GM12878 (cell line): ENCODE measurements around the gene PRRT1. TPM values are rescaled to one million over a fixed set of nuclear protein-coding genes. Genes with fewer than 3 reads are reported as not detected.

Experiments used
- BMI1 ChIP-seq: fragments of 450-650 bp; IDR thresholded peaks from 2 replicates; pipeline ENCODE4 v1.6.1; 2016; ENCODE audit warnings: mild to moderate bottlenecking, moderate library complexity, borderline replicate concordance
- BRCA1 ChIP-seq: IDR thresholded peaks from 2 replicates; pipeline ENCODE4 v1.6.1; 2011; ENCODE audit warnings: low read depth, low read length, improper control_type of control experiment
- CBX3 ChIP-seq: fragments of 200-600 bp; sonication (generic); IDR thresholded peaks from 2 replicates; pipeline ENCODE4 v1.6.1; 2016; ENCODE audit warnings: low read depth, borderline replicate concordance
- CEBPB ChIP-seq, 2 experiments: fragments of 150-350 bp in 1 of 2; IDR thresholded peaks; 2 replicates each; pipeline ENCODE4 v1.6.1; 2012 to 2014; ENCODE audit warnings: low read depth in 2 of 2, low read length in 2 of 2, borderline replicate concordance in 1 of 2, inconsistent platforms in 1 of 2
- EED ChIP-seq: sonication (generic); IDR thresholded peaks from 2 replicates; pipeline ENCODE4 v1.6.1; 2016; ENCODE audit warnings: antibody characterized with exemption, low read depth
- FOS ChIP-seq: IDR thresholded peaks from 3 replicates; pipeline ENCODE4 v1.6.1; 2011; ENCODE audit warnings: borderline replicate concordance; ENCODE audit not compliant: insufficient read length; ENCODE audit errors: extremely low read depth
- IKZF1 ChIP-seq: fragments of 450-650 bp; conservative IDR thresholded peaks from 2 replicates; pipeline ENCODE4 v1.6.1; 2017; ENCODE audit warnings: antibody characterized with exemption, mild to moderate bottlenecking
- JUND ChIP-seq: IDR thresholded peaks from 2 replicates; pipeline ENCODE4 v1.6.1; 2012; ENCODE audit warnings: low read depth, mild to moderate bottlenecking, low read length, improper control_type of control experiment, moderate library complexity
- KAT2A ChIP-seq: conservative IDR thresholded peaks from 2 replicates; pipeline ENCODE4 v1.6.1; 2011; ENCODE audit warnings: low read depth, low read length; ENCODE audit not compliant: control insufficient read depth
- MEF2A ChIP-seq: IDR thresholded peaks from 2 replicates; pipeline ENCODE4 v1.6.1; 2011; ENCODE audit warnings: low read depth, mild to moderate bottlenecking, low read length, moderate library complexity; ENCODE audit not compliant: insufficient read depth
- PAX8 ChIP-seq: fragments of 450-650 bp; IDR thresholded peaks from 2 replicates; pipeline ENCODE4 v1.6.1; 2017; ENCODE audit warnings: mild to moderate bottlenecking, moderate library complexity
- SIX5 ChIP-seq: IDR thresholded peaks from 2 replicates; pipeline ENCODE4 v1.6.1; 2011; ENCODE audit warnings: mild to moderate bottlenecking, low read depth, low read length, moderate library complexity; ENCODE audit not compliant: severe bottlenecking
- SRF ChIP-seq, 2 experiments: IDR thresholded peaks; 2 replicates each; pipeline ENCODE4 v1.6.1; 2011; ENCODE audit warnings: low read depth in 2 of 2, low read length in 2 of 2, mild to moderate bottlenecking in 1 of 2, moderate library complexity in 1 of 2
- SUZ12 ChIP-seq: fragments of 200-600 bp; sonication (generic); IDR thresholded peaks from one replicate; pipeline ENCODE4 v1.6.1; 2018; ENCODE audit warnings: antibody characterized with exemption, mild to moderate bottlenecking; ENCODE audit not compliant: unreplicated experiment
- TARDBP ChIP-seq: IDR thresholded peaks from 2 replicates; pipeline ENCODE4 v1.6.1; 2016; ENCODE audit warnings: borderline replicate concordance
- ZBED1 ChIP-seq: IDR thresholded peaks from 2 replicates; pipeline ENCODE4 v1.6.1; 2016; ENCODE audit warnings: borderline replicate concordance
- polyA plus RNA-seq, 11 experiments: library from polyadenylated mRNA; depleted of rRNA in 4 of 11; unstranded in 6 of 11; stranded (reverse) in 5 of 11; fragments of >200 nt; fragmentation: Nextera tagmentation in 4 of 11; fragmentation: Illumina TruSeq in 1 of 11; extraction: Ambion mirVana in 4 of 11; extraction: Trizol in 1 of 11; gene quantifications; 1 replicate in 1 of 11; 2 replicates in 10 of 11; pipeline versions ENCODE4 v1.2.1 to v1.2.3, GENCODE V29; 2011 to 2016; ENCODE audit warnings: inconsistent platforms in 2 of 11, missing spikeins in 2 of 11, low read depth in 1 of 11
- total RNA-seq, 4 experiments: library from RNA; depleted of rRNA in 3 of 4; stranded (reverse); fragments of >200 nt in 3 of 4; fragmentation: Illumina TruSeq in 1 of 4; extraction: Trizol in 1 of 4; gene quantifications; 2 replicates each; pipeline versions ENCODE4 v1.2.1 to v1.2.3, GENCODE V29; 2013 to 2021
- TF ChIP-seq, protein P1 (sequence below): fragments of 450-650 bp; formaldehyde crosslinking; IDR thresholded peaks from 2 replicates; pipeline ENCODE4 v1.4.0; 2022; ENCODE audit warnings: mild to moderate bottlenecking, moderate library complexity
- TF ChIP-seq, protein P2 (sequence below): IDR thresholded peaks from 2 replicates; pipeline ENCODE4 v1.6.1; 2011; ENCODE audit warnings: low read depth, low read length, improper control_type of control experiment, borderline replicate concordance
- TF ChIP-seq, protein P3 (sequence below): IDR thresholded peaks from 2 replicates; pipeline ENCODE4 v1.6.1; 2011; ENCODE audit warnings: borderline replicate concordance, low read depth, mild to moderate bottlenecking, moderate library complexity, low read length; ENCODE audit not compliant: insufficient read depth, poor library complexity, severe bottlenecking
- TF ChIP-seq, protein P4 (sequence below), 3 experiments: IDR thresholded peaks in 2 of 3; conservative IDR thresholded peaks in 1 of 3; 2 replicates each; pipeline ENCODE4 v1.5.1; 2011; ENCODE audit warnings: low read depth in 3 of 3, low read length in 3 of 3, mild to moderate bottlenecking in 3 of 3, control low read depth in 2 of 3, moderate library complexity in 2 of 3, inconsistent platforms in 1 of 3, mixed read lengths in 1 of 3; ENCODE audit not compliant: control insufficient read depth in 2 of 3, insufficient read depth in 1 of 3; ENCODE audit errors: extremely low read depth in 1 of 3

Gene PRRT1
- total and polyA plus RNA-seq, 10 of the 15 experiments (the other 5 are each of a cell fraction or from before 2014, with no cell fraction given): 0.04 to 0.15 (median 0.10) TPM; not detected in 6

DNA sequence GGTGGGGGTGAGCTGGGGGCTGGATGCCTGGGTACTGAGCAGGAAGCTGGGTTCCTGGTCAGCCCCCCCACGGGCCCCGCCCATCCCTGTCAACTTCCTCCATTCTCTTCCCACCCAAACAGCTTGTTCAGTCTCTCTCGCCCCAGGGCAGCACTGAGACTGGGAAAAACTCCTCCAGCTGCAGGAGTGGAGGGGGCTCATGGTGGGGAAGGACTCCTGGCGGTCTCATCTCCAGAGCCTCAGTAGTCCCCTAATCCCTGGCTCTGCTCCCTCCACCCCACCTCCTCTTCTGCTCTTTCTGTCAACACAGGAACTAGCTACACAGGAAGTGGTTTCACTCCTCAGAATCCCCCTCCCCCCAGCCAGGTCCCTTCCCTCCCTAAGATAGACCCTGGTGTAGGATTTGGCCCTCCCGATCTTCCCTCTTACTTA is 40.9 kb upstream of the PRRT1 start, which contains the start of gene GPSM3 (continued):
- TF ChIP-seq EED (peak; percentile 86), SUZ12 (no peak), IKZF1 (peak; percentile 88), SIX5 (no peak), BRCA1 (no peak), MEF2A (no peak), PAX8 (no peak), KAT2A (no peak), CEBPB (IDR thresholded peaks at IDR 0.05; ENCODE audit: borderline replicate concordance in 1 of 2, low read depth in 2 of 2, low read length in 2 of 2) (no peak), ZBED1 (no peak), BMI1 (no peak), CBX3 (no peak), JUND (no peak), SRF (IDR thresholded peaks at IDR 0.05; ENCODE audit: low read depth in 2 of 2, low read length in 2 of 2) (no peak), FOS (no peak), TARDBP (no peak)
- TF ChIP-seq, protein P1, sequence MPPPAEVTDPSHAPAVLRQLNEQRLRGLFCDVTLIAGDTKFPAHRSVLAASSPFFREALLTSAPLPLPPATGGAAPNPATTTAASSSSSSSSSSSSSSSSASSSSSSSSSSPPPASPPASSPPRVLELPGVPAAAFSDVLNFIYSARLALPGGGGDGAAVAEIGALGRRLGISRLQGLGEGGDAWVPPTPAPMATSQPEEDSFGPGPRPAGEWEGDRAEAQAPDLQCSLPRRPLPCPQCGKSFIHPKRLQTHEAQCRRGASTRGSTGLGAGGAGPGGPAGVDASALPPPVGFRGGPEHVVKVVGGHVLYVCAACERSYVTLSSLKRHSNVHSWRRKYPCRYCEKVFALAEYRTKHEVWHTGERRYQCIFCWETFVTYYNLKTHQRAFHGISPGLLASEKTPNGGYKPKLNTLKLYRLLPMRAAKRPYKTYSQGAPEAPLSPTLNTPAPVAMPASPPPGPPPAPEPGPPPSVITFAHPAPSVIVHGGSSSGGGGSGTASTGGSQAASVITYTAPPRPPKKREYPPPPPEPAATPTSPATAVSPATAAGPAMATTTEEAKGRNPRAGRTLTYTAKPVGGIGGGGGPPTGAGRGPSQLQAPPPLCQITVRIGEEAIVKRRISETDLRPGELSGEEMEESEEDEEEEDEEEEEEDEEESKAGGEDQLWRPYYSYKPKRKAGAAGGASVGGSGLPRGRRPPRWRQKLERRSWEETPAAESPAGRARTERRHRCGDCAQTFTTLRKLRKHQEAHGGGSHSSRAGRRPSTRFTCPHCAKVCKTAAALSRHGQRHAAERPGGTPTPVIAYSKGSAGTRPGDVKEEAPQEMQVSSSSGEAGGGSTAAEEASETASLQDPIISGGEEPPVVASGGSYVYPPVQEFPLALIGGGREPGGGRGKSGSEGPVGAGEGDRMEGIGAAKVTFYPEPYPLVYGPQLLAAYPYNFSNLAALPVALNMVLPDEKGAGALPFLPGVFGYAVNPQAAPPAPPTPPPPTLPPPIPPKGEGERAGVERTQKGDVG (CRISPR knock-in tag): no peak
- TF ChIP-seq, protein P2, sequence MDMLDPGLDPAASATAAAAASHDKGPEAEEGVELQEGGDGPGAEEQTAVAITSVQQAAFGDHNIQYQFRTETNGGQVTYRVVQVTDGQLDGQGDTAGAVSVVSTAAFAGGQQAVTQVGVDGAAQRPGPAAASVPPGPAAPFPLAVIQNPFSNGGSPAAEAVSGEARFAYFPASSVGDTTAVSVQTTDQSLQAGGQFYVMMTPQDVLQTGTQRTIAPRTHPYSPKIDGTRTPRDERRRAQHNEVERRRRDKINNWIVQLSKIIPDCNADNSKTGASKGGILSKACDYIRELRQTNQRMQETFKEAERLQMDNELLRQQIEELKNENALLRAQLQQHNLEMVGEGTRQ: no peak
- TF ChIP-seq, protein P3, sequence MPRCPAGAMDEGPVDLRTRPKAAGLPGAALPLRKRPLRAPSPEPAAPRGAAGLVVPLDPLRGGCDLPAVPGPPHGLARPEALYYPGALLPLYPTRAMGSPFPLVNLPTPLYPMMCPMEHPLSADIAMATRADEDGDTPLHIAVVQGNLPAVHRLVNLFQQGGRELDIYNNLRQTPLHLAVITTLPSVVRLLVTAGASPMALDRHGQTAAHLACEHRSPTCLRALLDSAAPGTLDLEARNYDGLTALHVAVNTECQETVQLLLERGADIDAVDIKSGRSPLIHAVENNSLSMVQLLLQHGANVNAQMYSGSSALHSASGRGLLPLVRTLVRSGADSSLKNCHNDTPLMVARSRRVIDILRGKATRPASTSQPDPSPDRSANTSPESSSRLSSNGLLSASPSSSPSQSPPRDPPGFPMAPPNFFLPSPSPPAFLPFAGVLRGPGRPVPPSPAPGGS: no peak
- TF ChIP-seq, protein P4, sequence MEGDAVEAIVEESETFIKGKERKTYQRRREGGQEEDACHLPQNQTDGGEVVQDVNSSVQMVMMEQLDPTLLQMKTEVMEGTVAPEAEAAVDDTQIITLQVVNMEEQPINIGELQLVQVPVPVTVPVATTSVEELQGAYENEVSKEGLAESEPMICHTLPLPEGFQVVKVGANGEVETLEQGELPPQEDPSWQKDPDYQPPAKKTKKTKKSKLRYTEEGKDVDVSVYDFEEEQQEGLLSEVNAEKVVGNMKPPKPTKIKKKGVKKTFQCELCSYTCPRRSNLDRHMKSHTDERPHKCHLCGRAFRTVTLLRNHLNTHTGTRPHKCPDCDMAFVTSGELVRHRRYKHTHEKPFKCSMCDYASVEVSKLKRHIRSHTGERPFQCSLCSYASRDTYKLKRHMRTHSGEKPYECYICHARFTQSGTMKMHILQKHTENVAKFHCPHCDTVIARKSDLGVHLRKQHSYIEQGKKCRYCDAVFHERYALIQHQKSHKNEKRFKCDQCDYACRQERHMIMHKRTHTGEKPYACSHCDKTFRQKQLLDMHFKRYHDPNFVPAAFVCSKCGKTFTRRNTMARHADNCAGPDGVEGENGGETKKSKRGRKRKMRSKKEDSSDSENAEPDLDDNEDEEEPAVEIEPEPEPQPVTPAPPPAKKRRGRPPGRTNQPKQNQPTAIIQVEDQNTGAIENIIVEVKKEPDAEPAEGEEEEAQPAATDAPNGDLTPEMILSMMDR (IDR thresholded peaks at IDR 0.05 in 2 of 3, conservative IDR thresholded peaks at IDR 0.05 in 1 of 3; ENCODE audit: control insufficient read depth in 2 of 3, extremely low read depth in 1 of 3, insufficient read depth in 1 of 3, low read depth in 3 of 3, low read length in 3 of 3): no peak
